ENCODE results near the gene BRDT.

- no peak for TF ChIP-seq BACH2 (CRISPR knock-in tag; IDR thresholded peaks at IDR 0.05; ENCODE audit: borderline replicate concordance)
- no peak for TF ChIP-seq TOX (CRISPR knock-in tag; IDR thresholded peaks at IDR 0.05; ENCODE audit: borderline replicate concordance)
- TF ChIP-seq ZNF8 (CRISPR knock-in tag; IDR thresholded peaks at IDR 0.05), result no peak
- no peak for TF ChIP-seq ZC3H10 (CRISPR knock-in tag; IDR thresholded peaks at IDR 0.05)
- no peak for TF ChIP-seq TCF4 (CRISPR knock-in tag; IDR thresholded peaks at IDR 0.05; ENCODE audit: borderline replicate concordance)
- no peak for TF ChIP-seq PATZ1 (CRISPR knock-in tag; IDR thresholded peaks at IDR 0.05; ENCODE audit: borderline replicate concordance)
- TF ChIP-seq ARNTL (CRISPR knock-in tag; IDR thresholded peaks at IDR 0.05; ENCODE audit: borderline replicate concordance, low read depth), result no peak
Observed at GRCh38 chr1:92026806-92027205, 77.6 kb downstream of the BRDT start.

Data from SK-N-SH treated with all-trans-retinoic acid at 6 μM for 48 hours (cell line).